Stimulated activated effector memory CD8-positive, alpha-beta T cell treated with anti-CD3 and anti-CD28 coated beads, Interleukin-12 subunit alpha, Interleukin-12 subunit beta, amount 100 ng/mL, for 72 hours (primary cell): ENCODE data around the gene ZC3H12C.
"Not testable (repeated sequence)": the region's sequence is repeated elsewhere in the genome, so short reads cannot be mapped to it uniquely, and the experiment has no call there.

Source experiments
- ATAC-seq: fragments of 150-1000 bp; cut with Tn5 transposase; 2 replicates; pipeline ENCODE4 v1.10.0; 2021
- DNase-seq, 2 donors: peaks; one replicate each; pipeline ENCODE4 v3.0.0; 2021 to 2022; ENCODE audit warnings: low spot score in 2 of 2
- H3K27ac Mint-ChIP-seq: one replicate; pipeline ENCODE4 v1.8.0; 2022; ENCODE audit warnings: mild to moderate bottlenecking, mixed read lengths
- H3K36me3 Mint-ChIP-seq: one replicate; pipeline ENCODE4 v1.8.0; 2022; ENCODE audit warnings: mild to moderate bottlenecking, mixed read lengths
- H3K4me1 Mint-ChIP-seq: one replicate; pipeline ENCODE4 v1.8.0; 2022; ENCODE audit warnings: mixed read lengths
- H3K4me3 Mint-ChIP-seq: one replicate; pipeline ENCODE4 v1.8.0; 2022; ENCODE audit warnings: mild to moderate bottlenecking, mixed read lengths
- H3K9me3 Mint-ChIP-seq: one replicate; pipeline ENCODE4 v1.8.0; 2022; ENCODE audit warnings: mixed read lengths

ZC3H12C gene

GRCh38 chr11:110092515-110093406 lies at the start of gene ZC3H12C:
ZC3H12C (plus strand) TSS chr11:110093392; CDS start chr11:110093412, 20 bp downstream.
- peak within 1 kb of the TSS; percentile 66 for H3K27ac Mint-ChIP-seq
- no peaks in the 10 kb centered on the region for H3K4me1 Mint-ChIP-seq
- DNase-seq = peak; percentile 28 to 71
- ATAC-seq = peak; percentile 85
- no peaks in the 10 kb centered on the region for H3K9me3 Mint-ChIP-seq
- H3K4me3 Mint-ChIP-seq = peak within 1 kb of the TSS; percentile 68
- H3K36me3 Mint-ChIP-seq = no peaks in the 10 kb centered on the region

DNA sequence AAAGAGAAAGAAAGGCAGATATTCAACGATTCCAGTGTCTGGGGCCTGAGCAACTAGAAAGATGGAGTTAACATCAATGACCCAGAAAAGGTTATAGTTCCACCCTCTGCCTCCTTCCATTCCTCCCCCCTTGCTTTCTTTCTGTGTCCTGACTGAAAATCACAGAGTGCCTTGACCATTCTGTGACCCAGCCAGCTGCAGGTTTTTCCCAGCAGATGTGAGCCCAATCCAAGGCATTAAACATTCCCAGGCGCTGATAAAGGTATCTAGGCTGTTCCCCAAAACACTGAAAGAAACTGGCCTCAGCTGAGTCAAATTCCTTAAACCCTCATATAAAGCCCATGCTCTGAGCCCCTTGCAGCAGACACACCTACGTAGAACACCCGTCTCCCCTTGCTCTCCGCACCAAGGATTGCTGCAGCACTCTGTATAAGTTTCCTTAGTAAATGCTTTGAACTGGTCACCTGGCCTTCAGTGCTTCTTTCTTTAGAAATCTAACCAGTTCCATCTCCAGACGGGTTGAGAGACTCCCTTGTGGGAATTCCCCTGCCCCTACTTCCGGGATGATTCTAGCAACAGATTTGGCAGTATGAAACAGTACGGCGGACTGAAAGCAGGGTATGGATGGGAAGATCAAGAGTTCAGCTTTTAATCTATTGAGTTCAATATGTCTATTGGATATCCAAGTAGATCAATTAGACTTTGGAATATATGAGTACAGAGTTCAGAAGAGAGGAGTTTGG lies 48.8 kb upstream of the ZC3H12C start:
- Mint-ChIP-seq H3K27ac (no peak overlapping the region), H3K4me1 (no peaks in the 10 kb centered on the region), H3K4me3 (no peak overlapping the region), H3K9me3 (peaks cover 2% of the 10 kb centered on the region), H3K36me3 (no peaks in the 10 kb centered on the region)
- no peak for ATAC-seq
- DNase-seq = no peak

DNA sequence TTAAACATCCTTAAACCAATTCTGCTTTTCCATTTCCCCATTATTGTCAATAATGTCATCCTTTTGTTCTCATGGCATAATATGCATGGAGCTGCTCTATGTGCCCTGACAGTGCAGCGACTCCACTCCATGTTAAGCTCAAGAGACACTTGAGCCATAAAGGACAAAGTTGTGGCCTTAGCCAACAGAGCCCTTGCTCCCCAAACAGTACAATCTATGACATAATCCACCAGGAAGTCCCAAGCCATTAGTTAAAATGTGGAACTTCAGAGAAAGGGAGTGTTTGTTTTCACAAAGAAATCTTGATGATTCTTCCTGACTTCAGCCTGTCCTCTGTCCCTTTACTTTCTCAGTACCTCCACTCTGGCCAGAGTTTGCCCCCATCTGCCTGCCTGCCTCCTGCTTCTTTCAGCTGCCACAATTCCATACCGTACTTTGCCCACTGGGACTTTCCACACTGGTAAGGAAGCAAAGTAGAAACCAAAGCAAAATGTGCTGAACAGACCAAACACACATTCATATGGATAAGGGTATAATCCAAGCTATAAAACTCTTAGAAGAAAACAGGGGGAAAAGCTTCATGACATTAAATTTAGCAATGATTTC lies 46.3 kb upstream of the ZC3H12C start:
- H3K36me3 Mint-ChIP-seq = no peaks in the 10 kb centered on the region
- DNase-seq = no peak
- no peaks in the 10 kb centered on the region for H3K4me1 Mint-ChIP-seq
- H3K4me3 Mint-ChIP-seq = no peak overlapping the region
- peaks cover 2% of the 10 kb centered on the region for H3K9me3 Mint-ChIP-seq
- no peak for ATAC-seq
- no peak overlapping the region for H3K27ac Mint-ChIP-seq

GRCh38 chr11:110049501-110050200 lies 43.5 kb upstream of the ZC3H12C start:
- ATAC-seq (no peak), DNase-seq (no peak)
- peaks cover 11% of the 10 kb centered on the region for H3K9me3 Mint-ChIP-seq
- no peak overlapping the region for H3K4me3 Mint-ChIP-seq
- no peaks in the 10 kb centered on the region for H3K4me1 Mint-ChIP-seq
- no peaks in the 10 kb centered on the region for H3K36me3 Mint-ChIP-seq
- H3K27ac Mint-ChIP-seq = no peak overlapping the region

DNA sequence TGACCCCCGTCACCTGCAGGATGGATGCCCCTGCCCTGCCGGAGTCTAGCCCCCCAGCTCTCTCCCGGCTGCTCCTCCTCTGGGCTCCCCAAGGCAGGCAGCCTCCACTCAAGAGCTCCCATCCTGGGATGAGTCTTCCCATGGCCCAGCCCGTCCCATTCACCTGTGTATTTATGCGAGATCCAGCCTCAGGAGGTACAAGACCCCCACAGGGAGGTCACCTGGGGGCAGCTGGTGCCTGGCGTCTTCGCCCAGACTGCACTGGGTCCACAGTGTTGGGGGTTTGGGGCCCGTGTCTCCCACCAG lies 43.0 kb upstream of the ZC3H12C start:
- Mint-ChIP-seq H3K27ac (no peak overlapping the region), H3K9me3 (peaks cover 11% of the 10 kb centered on the region), H3K36me3 (no peaks in the 10 kb centered on the region), H3K4me1 (no peaks in the 10 kb centered on the region), H3K4me3 (no peak overlapping the region)
- DNase-seq (no peak), ATAC-seq (no peak)

- H3K4me1 Mint-ChIP-seq = no peaks in the 10 kb centered on the region
- DNase-seq = no peak
- H3K9me3 Mint-ChIP-seq = peaks cover 11% of the 10 kb centered on the region
- H3K36me3 Mint-ChIP-seq = no peaks in the 10 kb centered on the region
- no peak for ATAC-seq
- H3K4me3 Mint-ChIP-seq = no peak overlapping the region
- no peak overlapping the region for H3K27ac Mint-ChIP-seq
Measured at GRCh38 chr11:110053848-110054414, 39.3 kb upstream of the ZC3H12C start.

GRCh38 chr11:110056956-110057355 lies 36.2 kb upstream of the ZC3H12C start:
- Mint-ChIP-seq H3K27ac (no peak overlapping the region), H3K4me3 (no peak overlapping the region)

GRCh38 chr11:110059706-110060463 lies 33.3 kb upstream of the ZC3H12C start:
- DNase-seq (no peak), ATAC-seq (no peak)
- no peak overlapping the region for H3K27ac Mint-ChIP-seq
- no peaks in the 10 kb centered on the region for H3K4me1 Mint-ChIP-seq
- no peaks in the 10 kb centered on the region for H3K9me3 Mint-ChIP-seq
- no peak overlapping the region for H3K4me3 Mint-ChIP-seq
- H3K36me3 Mint-ChIP-seq = no peaks in the 10 kb centered on the region

More at GRCh38 chr11:110056956-110057355, 36.2 kb upstream of the ZC3H12C start:
- no peaks in the 10 kb centered on the region for H3K4me1 Mint-ChIP-seq
- ATAC-seq (no peak), DNase-seq (no peak)
- peaks cover 11% of the 10 kb centered on the region for H3K9me3 Mint-ChIP-seq
- H3K36me3 Mint-ChIP-seq = no peaks in the 10 kb centered on the region

DNA sequence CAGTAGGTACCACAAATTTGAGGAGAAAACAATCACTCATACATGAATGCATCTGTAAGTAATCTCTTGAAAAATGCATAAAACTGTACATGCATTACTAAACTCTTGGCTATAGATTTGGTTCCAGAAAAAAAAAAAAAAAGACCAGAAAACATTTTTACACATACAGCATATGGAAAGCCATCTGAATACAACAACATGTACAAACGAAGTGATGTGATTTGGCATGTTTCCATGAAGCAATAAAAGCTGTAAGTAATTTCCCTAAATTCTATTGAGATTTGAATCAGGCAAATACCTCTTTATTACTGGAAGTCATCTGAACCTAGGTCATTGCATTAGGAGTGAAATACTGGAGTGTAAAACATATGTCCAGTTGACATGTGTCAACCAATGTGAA lies 31.9 kb upstream of the ZC3H12C start:
- H3K4me1 Mint-ChIP-seq = no peaks in the 10 kb centered on the region
- H3K27ac Mint-ChIP-seq = no peak overlapping the region
- DNase-seq (no peak), ATAC-seq (no peak)
- no peaks in the 10 kb centered on the region for H3K36me3 Mint-ChIP-seq
- H3K4me3 Mint-ChIP-seq = no peak overlapping the region
- H3K9me3 Mint-ChIP-seq = no peaks in the 10 kb centered on the region

- Mint-ChIP-seq H3K9me3 (no peaks in the 10 kb centered on the region), H3K36me3 (no peaks in the 10 kb centered on the region)
Measured at GRCh38 chr11:110062247-110062646, 30.9 kb upstream of the ZC3H12C start.

DNA sequence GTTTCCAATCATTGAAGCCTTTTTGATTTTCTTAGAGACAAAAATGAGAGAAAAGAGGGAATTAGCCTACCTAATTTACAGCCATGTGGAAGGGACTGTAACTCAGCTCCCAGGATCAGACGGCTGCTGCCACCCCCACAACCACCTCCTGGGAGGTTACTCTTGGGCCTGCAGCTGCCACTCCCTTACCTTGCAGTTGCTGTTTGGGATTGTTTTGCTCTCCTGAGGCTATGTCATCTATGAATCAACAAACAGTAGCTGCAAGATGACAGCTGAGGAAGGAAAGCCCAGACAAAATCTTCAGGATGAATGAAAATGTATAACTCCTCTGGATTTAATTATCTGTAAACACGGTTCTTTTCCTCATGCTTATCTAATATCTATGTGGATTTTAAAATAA lies 28.0 kb upstream of the ZC3H12C start:
- DNase-seq = no peak
- no peak overlapping the region for H3K4me3 Mint-ChIP-seq
- H3K36me3 Mint-ChIP-seq = no peaks in the 10 kb centered on the region
- ATAC-seq = no peak
- H3K9me3 Mint-ChIP-seq = no peaks in the 10 kb centered on the region
- no peak overlapping the region for H3K27ac Mint-ChIP-seq
- no peaks in the 10 kb centered on the region for H3K4me1 Mint-ChIP-seq

More at GRCh38 chr11:110062247-110062646, 30.9 kb upstream of the ZC3H12C start:
- Mint-ChIP-seq H3K4me3 (no peak overlapping the region), H3K4me1 (no peaks in the 10 kb centered on the region), H3K27ac (no peak overlapping the region)
- no peak for DNase-seq
- no peak for ATAC-seq

GRCh38 chr11:110068001-110068400 lies 25.2 kb upstream of the ZC3H12C start:
- not testable (repeated sequence) for H3K27ac Mint-ChIP-seq, H3K4me1 Mint-ChIP-seq, H3K36me3 Mint-ChIP-seq, H3K4me3 Mint-ChIP-seq, DNase-seq, ATAC-seq, H3K9me3 Mint-ChIP-seq

GRCh38 chr11:110069158-110069737 lies 23.9 kb upstream of the ZC3H12C start:
- Mint-ChIP-seq H3K4me3 (no peak overlapping the region), H3K9me3 (no peaks in the 10 kb centered on the region), H3K36me3 (no peaks in the 10 kb centered on the region), H3K4me1 (no peaks in the 10 kb centered on the region), H3K27ac (no peak overlapping the region)
- no peak for ATAC-seq
- no peak for DNase-seq

DNA sequence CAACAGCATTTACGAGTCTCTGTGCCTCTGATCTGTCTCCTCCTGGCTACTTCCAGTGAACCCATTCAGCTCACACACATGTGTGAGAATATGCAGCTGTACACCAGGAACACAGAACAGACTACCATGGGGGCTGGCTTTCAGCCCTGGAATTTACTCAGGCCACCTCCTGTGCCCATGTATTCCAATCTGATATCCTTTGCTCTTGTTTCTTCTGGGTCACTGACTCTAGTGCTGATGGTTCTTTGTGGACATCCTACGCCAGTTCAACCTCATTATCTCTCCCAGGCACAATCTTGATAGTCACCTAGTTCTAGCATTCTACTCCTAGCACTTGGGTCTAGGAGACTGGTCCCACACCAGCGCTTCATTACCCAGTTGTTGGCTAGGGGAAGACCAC lies 23.0 kb upstream of the ZC3H12C start:
- Mint-ChIP-seq H3K4me1 (no peaks in the 10 kb centered on the region), H3K36me3 (no peaks in the 10 kb centered on the region), H3K27ac (no peak overlapping the region), H3K4me3 (no peak overlapping the region), H3K9me3 (no peaks in the 10 kb centered on the region)
- DNase-seq (no peak), ATAC-seq (no peak)
